Heart left ventricle (tissue), 13 donors: ENCODE data around the gene ARFGAP1.

Experiments
- CTCF ChIP-seq, 12 donors: fragments of 200-600 bp; sonication (generic) in 4 of 12; IDR thresholded peaks; one replicate each; pipeline versions ENCODE4 v1.5.0 to v1.8.0; 2018 to 2022; ENCODE audit warnings: antibody characterized with exemption in 12 of 12, mild to moderate bottlenecking in 5 of 12
- POLR2A ChIP-seq, 2 donors: fragments of 450-650 bp; IDR thresholded peaks; one replicate each; pipeline ENCODE4 v1.6.1; 2017; ENCODE audit warnings: antibody characterized with exemption in 2 of 2, mild to moderate bottlenecking in 2 of 2, moderate library complexity in 2 of 2
- donor health status: ischemic (EF 13 %, LVEDD 7.1; RV severe dilation, severe dysfunction).
- donor health status: DM: no; HTN: yes; CAD: no.
- donor health status: DM: no; HTN: no; CAD: no.
- donor health status: ischemic (EF 25% LVEDD 6.9; RV normal size, moderate dysfunction).
- donor health status: ischemic (EF 25% LVEDD 5.7; RV mildly dilated, moderate dysfunction).
- donor health status: ischemic (EF 35%, LVEDD 5.7; RV mildly dilated, moderate dysfunction).
- donor health status: nonischemic (EF 11% LVEDD 7.7; RV severe dilation, severe dysfunction).
- donor health status: DM: yes; HTN: yes; CAD: no.
- donor health status: PGD.
- donor health status: ischemic (EF 29% LVEDD 5.4; RV normal size, mild dysfunction).
- donor health status: nonischemic (EF 23%, LVEDD 6.1; RV moderate dilation, normal function).

GRCh38 chr20:63295018-63295417, 22.4 kb downstream of the ARFGAP1 start:
- TF ChIP-seq CTCF (IDR thresholded peaks at IDR 0.05): no peak
- no peak for TF ChIP-seq POLR2A (IDR thresholded peaks at IDR 0.05)
